Measurements from ENCODE around the gene GTPBP3. TPM values are rescaled to one million over a fixed set of nuclear protein-coding genes. Genes with fewer than 3 reads are reported as not detected.
"Not testable (repeated sequence)": the region's sequence is repeated elsewhere in the genome, so short reads cannot be mapped to it uniquely, and the experiment has no call there.

GTPBP3 gene, protein sequence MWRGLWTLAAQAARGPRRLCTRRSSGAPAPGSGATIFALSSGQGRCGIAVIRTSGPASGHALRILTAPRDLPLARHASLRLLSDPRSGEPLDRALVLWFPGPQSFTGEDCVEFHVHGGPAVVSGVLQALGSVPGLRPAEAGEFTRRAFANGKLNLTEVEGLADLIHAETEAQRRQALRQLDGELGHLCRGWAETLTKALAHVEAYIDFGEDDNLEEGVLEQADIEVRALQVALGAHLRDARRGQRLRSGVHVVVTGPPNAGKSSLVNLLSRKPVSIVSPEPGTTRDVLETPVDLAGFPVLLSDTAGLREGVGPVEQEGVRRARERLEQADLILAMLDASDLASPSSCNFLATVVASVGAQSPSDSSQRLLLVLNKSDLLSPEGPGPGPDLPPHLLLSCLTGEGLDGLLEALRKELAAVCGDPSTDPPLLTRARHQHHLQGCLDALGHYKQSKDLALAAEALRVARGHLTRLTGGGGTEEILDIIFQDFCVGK
- total RNA-seq = 11.5 TPM
- long read RNA-seq, partial matches to known transcripts = 0 of 7 reads
- long read RNA-seq, other reads (novel, unspliced or antisense) = 2 of 7 reads

DNA sequence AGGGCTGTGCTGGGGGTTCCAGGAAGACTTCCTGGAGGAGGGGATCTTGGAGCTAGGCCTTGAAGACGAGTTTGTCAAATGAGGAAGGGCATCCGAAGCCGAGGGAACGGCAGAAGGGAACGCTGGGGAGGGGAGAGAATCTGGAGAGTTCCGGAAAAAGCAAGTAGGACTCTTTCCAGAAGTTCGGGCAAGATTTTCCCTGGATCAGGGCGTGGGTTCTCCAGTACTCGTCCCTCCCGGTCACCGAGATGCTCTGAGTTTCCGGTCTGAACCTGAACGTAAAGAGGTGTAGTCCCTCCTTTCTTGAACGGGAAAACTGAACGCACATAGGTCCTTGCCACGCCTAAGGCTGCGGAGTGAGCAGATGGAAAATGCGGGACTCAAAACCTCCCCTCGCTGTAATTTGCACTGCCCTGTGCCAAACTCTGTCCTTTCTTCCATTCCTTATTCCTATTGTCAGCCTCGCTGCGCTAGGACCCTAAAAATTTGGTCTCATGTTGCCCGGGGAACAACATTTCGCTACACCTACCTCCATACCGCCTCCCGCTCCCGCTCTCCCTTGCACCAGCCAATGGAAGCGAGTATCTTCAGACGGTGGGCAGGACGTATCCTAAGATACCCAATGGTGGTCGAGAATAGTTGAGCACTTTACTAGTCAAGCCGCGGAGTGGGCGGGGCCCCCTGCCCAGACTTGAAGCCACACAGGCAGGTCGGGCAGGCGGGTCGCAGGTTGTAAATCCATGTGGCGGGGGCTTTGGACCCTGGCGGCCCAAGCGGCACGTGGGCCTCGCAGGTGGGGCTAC is at the start of gene GTPBP3:
Gene GTPBP3, plus strand, starts transcription at position 682 of the 803 bp plus-strand sequence. Its CDS starts 59 bp downstream, at position 741.
- ATAC-seq = peak; percentile 93
- intact Hi-C loops (cut with DNase I) = loop anchor here (1.0 to 2.0 kb wide), 2 partner anchors 32 to 122 kb away; partner anchors contain the start of genes MRPL34 and USE1
- DNase-seq (ENCODE audit: missing footprints) = peak; percentile 99

DNA sequence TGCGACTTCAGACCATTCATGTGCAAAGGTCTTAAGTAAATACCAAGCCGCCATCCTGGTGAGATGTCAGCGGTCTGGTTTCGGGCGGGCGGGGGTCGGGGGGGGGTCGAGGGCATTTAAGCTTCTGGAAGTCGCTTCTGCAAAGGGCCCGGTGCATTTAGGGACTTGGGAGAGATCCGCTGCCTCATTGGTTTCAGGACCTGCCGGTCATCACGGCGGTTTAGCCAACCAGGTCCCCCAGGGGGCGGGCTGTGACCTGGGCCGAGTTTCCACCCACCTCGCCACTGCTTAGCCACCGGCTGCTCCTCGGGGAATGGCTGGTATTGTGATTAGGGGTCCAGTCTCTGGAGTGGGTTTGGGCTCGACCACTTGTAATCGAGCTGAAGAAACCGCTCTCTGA is 47.9 kb upstream of the GTPBP3 start:
- peak; percentile 91 for DNase-seq (ENCODE audit: missing footprints)
- ATAC-seq = no peak

DNA sequence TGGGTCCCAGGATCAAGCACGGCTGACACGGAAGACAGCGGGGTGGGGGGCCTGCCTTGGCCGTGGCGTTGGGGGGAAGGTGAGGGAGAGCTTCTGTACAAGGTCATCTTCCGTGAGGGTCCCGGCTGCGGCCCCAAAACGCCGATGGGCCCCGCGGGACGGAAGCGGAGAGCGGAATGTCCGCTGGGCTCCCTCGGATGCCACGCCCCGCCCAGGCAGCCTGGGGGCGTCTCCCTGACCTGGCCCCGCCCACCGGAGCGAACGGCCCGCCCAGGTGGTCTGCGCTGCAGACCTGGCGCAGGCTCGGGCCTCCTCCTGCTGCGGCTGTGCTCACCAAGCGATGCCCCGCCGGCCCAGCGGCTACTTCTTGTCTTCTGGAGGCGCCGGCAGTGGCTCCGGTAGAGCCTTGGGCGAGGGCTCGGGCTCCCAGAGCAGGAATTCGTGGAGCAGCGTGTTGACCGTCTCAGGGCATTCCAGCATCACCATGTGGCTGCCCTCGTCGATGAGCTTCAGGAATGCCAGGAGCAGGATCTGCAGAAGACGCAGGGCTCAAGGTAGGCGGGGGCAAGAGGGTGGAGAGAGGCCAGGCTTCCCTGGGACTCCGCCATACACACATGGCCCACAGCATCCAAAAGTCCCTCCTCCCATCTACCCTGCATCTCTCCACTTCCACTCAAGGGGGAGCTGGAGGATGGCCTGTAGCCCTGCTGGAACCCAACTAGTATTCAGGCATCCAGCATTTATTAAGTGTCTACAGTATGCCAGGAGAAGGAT is 44.9 kb upstream of the GTPBP3 start:
- intact Hi-C loops (cut with DNase I) = loop anchor here (5.0 kb wide), 1 partner anchor 100 kb away; the partner anchor contains the start of gene CCDC194
- peak; percentile 90 for DNase-seq (ENCODE audit: missing footprints)
- ATAC-seq = peak; percentile 93

More for the DNA sequence above, 47.9 kb upstream of the GTPBP3 start:
- intact Hi-C loops (cut with DNase I) = loop anchor here (10.0 kb wide), 1 partner anchor 515 kb away; no protein-coding TSS in a partner anchor

DNA sequence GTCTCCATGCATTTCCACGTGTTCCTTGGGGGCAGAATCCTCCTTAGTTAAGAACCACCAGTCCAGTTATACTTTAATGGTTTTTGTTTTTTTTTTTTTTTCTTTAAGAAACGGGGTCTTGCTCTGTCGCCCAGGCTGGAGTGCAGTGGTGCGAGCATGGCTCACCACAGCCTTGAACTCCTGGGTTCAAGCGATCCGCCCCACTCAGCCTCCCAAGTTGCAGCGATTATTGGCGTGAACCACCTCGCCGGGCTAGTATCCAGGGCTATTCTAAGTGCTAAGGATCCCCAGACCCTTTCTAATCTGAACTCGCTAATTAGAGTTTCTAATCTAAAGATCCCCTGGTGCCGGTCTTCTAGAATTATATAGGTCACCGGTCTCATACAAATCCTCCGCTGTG is 43.7 kb upstream of the GTPBP3 start:
- intact Hi-C loops (cut with DNase I) = loop anchor here (5.0 kb wide), 1 partner anchor 99 kb away; the partner anchor contains the start of gene CCDC194
- DNase-seq (ENCODE audit: missing footprints) (no peak), ATAC-seq (no peak)

DNA sequence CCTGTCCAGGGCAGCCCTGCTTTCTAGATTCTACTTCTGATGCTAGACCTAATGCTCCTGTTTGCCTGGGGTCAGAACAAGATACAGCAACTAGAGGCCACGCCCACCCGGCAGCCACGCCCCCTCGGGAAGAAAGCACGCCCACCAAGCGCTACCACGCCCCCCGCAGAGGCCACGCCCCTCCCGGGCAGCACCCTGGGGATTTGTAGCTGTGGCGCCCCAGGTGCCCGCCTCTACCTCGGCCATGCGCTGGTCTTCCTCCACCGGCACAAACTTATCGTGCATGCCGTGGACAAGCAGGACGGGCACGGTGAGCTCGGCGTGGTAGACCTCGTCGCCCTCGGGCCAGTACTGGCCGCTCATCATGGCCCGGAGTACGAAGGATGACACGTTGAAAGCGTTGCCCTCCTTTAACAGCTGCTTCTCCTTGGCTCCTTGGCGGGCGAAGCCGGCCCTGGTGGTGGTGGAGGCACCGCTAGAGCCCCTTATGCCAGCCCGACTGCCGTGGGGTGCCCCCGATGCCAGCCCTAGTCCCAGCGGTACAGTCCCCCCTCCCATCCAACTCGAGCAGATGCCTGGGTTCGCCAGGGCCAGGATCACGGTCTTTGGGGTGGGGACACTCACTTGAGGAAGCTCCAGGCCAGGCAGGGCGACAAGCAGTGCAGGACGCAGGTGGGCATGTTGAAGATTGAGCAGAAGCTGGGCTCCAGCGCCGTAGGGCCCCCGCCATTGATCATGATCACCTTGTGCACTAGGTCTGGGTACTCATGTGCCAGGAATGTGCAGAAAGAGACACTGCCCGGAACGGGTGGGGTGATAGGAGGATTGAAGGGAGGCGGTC is 43.1 kb upstream of the GTPBP3 start:
- ATAC-seq = no peak
- DNase-seq (ENCODE audit: missing footprints) = no peak
- intact Hi-C loops (cut with DNase I) = loop anchor here (5.0 kb wide), 1 partner anchor 98 kb away; the partner anchor contains the start of gene CCDC194

DNA sequence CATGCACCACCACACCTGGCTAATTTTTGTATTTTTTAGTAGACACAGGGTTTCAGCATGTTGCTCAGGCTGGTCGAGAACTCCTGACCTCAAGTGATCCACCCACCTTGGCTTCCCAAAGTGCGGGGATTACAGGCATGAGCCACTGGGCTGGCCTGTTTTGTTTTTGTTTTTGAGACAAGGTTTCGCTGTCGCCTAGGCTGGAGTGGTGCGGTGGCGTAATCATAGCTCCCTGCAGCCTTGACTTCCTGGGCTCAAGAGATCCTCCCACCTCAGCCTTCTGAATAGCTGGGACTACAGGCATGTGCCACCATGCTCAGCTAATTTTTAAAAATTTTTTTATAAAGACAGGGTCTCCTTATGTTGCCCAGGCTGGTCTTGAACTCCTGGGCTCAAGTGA is 41.8 kb upstream of the GTPBP3 start:
- ATAC-seq; intact Hi-C loops (cut with DNase I): not testable (repeated sequence)

DNA sequence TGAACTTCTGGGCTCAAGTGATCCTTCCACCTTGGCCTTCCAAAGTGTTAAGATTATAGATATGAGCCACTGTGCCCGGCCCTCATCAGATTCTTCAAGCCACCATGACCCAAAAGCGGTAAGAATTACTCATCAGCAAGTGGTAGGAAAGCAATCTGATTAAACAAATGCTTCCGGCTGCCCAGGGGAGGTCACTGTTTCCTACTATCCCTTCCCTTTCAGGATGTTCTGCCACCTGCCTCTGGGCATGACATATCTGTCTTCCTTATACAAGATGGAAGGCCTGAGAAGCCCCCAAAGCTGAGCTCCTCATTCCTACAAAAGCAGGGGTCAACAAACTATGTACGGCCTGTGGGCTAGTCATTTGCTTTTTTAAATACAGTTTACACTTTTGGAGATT is 41.1 kb upstream of the GTPBP3 start:
- ATAC-seq = no peak
- DNase-seq (ENCODE audit: missing footprints) = no peak
- intact Hi-C loops (cut with DNase I) = no loop called here

More for the DNA sequence above, 41.8 kb upstream of the GTPBP3 start:
- not testable (repeated sequence) for DNase-seq (ENCODE audit: missing footprints)

DNA sequence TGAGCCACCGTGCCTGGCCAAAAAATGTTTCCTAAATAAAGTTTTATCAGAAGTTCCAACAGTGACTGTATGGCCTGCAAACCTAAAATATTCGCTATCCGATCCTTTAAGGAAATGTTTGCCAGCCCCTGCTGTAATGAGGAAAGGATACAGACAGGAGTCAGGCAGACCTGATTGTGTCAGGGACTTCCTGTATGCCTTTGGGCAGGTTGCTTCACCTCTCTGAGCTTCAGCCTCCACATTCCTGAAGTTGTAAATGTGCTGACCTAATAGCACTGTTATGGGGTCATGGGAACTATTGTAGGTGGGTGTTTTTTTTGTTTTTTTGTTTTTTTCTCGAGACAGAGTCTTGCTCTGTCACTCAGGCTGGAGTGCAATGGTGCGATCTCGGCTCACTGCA is 40.4 kb upstream of the GTPBP3 start:
- no peak for ATAC-seq
- intact Hi-C loops (cut with DNase I) = no loop called here

DNA sequence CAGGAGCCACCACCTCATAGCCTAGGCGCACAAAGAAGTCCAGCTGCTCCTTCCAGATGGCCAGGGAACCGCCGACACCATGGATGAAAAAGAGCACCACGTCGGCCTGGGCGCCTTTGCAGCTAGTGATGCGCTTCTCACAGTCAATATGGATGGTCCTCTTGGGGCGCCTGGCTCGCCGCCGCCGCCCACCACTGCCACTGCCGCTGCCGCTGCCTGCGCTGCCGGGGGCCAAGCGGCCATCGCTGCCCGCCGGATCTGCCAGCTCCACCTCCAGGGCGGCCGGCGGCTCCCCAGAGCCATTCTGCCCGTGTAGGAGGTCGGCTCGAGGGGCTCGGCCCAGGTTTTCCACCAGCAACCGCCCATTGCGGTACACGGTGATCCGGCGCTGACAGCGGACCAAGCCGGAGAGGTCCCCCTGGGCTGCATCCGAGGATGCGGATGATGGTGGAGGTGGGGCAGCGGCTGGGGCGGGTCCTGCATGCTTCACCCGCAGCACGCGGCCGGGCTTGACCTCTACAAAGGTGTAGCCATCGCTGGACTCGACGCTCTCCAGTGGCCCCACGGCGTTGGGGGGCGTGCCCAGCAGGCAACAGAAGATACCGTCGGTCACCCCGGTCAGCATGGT is 36.2 kb upstream of the GTPBP3 start:
- ATAC-seq = no peak
- DNase-seq (ENCODE audit: missing footprints) = no peak
- intact Hi-C loops (cut with DNase I) = no loop called here

More for the DNA sequence above, 40.4 kb upstream of the GTPBP3 start:
- DNase-seq (ENCODE audit: missing footprints) = no peak

DNA sequence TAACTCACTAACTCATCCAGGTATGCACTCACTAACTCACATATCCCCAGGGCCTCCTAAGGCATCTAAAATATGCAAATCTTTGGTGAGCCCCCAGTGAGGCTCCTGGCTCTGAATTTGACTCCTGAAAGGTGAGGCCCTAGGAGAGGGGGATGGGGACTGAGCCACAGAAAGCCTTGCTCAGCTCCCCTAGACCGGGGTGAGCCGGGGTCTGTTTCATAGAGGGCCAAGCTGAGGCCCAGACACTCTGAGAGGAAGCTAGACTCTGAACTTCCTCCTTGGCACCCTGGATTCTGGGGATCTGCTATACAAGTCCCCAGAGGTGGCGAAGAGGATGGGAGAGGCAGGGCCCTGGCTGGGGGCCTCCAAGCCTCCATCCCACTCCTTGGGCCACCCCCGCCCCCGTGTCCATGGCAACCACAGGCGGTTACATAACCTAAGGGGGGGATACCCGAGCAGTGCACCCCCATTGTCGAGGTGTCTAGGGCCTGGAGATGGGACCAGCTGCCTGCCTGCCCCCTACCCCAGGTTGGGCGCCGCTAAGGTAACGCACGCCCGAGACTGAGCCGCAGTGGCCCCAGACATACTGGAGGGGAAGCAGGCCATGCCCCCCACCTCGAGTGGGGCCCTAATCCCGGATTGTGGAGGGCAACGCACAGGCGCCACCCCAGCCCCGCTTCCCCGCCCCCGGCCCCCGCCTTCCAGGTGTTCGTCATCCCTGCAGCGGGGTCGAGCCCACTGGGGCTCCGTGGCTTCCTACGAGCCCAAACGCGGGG is 34.8 kb upstream of the GTPBP3 start:
- no peak for ATAC-seq
- intact Hi-C loops (cut with DNase I) = no loop called here

DNA sequence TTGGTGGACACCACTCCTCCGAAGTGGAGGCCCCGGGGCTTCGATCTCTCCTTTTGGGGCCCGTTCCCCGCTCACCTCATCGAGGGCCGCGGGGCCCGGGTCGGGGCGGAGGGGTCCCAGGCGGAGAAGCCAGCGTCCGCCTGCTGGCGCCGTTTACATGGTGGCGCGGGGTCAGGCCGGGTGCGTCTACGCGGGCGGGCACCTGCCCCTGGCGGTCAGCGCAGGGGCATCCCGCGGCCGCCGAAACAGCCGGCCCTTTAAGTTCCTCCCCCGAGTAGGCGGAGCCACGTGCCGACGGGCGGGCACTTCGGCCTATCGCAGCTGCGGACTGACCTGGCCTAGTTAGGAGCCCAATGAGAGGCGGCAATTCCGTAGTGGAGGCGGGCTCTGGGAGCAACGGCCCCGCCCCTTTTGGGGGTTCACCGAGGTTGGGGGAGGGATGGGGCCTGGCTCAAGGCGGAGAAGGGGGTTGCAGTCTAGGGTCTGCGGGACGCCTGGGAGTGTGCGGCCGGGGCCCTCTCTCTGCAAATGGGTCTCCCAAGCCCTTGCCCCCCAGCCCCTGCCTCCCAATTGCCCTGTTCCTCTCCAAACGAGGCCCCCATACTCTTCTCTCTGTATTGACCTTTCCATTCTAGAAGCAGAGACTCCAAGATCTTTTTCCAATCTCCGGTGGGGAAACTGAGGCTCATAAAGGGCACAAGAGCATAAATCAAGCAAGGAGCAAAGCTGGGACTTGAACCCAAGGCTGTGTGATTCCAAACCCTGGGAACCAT is 34.0 kb upstream of the GTPBP3 start, which contains the start of gene ABHD8:
Gene ABHD8, minus strand, starts transcription at position 259 of the 773 bp plus-strand sequence. CDS start 1,809 bp downstream, outside the sequence.
- peak; percentile 86 for ATAC-seq
- intact Hi-C loops (cut with DNase I) = no loop called here

More for the DNA sequence above, 34.8 kb upstream of the GTPBP3 start:
- DNase-seq (ENCODE audit: missing footprints) = no peak

DNA sequence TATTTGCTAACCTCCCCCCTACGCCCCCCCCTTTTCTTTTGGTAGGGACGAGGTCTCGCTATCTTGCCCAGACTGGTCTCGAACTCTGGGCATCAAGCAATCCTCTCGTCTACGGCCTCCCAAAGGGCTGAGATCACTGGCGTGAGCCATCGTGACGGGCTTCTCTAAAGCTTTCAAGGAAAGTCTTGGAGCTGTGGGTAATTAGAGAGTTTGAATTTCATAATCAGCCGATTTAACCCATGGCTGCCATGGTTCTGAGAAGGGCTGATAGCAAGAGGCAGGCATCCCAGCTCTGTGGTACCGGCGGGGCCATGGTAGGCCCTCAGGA is 33.4 kb upstream of the GTPBP3 start:
- intact Hi-C loops (cut with DNase I) = loop anchor here (2.0 kb wide), 1 partner anchor 33 kb away; the partner anchor contains the start of gene GTPBP3
- ATAC-seq (no peak), DNase-seq (ENCODE audit: missing footprints) (no peak)

More for the DNA sequence above, 34.0 kb upstream of the GTPBP3 start, which contains the start of gene ABHD8:
- DNase-seq (ENCODE audit: missing footprints) = peak; percentile 97

DNA sequence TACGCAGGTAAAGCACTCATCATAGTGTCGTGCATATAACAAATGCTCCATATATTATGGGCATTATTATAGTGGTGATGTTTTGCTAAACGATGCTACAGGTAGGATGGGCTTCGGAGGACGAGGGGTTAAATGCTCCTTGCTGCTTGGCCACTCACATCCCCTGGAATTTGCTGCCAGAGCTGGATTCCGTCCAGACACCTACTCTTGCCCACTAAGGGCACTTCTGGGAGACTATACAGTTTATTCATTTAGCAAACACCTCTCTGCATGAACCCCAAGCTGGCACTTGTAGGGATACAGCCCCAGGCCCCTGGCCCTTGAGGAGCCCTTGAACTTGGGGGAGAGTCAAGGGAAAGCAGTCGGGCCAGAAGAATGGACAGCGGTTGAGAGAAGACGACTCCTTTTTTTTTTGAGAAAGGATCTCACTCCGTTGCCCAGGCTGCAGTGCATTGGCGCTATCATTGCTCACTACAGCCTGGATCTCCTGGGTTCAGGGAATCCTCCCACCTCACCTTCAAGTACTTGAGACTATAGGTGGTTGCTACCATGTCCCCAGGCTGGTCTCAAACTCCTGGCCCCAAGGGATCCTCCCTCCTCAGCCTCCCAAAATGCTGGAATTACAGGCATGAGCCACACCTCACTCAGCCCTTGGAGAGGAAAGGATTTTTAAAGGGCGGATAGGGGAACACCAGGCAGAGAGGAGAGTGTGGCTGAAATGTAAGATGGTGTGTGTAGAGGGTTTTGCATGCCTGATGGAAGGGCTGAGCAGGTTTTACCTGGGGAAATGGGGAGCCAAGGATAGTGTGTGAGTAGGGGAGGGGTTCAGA is 32.8 kb upstream of the GTPBP3 start:
- DNase-seq (ENCODE audit: missing footprints) = no peak
- intact Hi-C loops (cut with DNase I) = loop anchor here (1.0 to 2.0 kb wide), 2 partner anchors 32 to 37 kb away; partner anchors contain the start of genes BABAM1 and GTPBP3
- no peak for ATAC-seq

DNA sequence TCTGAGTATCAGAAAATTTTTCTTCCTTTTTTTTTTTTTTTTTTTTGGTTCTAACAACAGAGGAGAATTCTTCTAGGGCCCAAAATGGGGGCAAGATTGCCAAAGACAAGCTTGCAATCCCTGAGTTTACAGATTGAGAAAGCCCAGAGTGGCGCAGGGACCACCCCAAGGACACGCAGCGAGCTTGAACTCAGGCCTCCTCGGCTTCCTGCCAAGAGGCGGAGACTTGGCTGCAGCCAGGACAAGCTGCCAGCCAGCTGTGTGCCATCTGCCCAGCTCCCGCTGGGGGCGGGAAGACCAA is 32.2 kb upstream of the GTPBP3 start:
- DNase-seq (ENCODE audit: missing footprints) = no peak
- intact Hi-C loops (cut with DNase I) = loop anchor here (1.0 to 2.0 kb wide), 2 partner anchors 32 to 38 kb away; partner anchors contain the start of genes BABAM1 and GTPBP3

More for the DNA sequence above, 32.2 kb upstream of the GTPBP3 start:
- no peak for ATAC-seq
